Mesendoderm (in vitro differentiated cells): Measurements from ENCODE around the gene TMC3.
A peak's percentile ranks its signal among the peaks of the same experiment; 100 is the strongest.
"Not testable (repeated sequence)": the region's sequence is repeated elsewhere in the genome, so short reads cannot be mapped to it uniquely, and the experiment has no call there.

ENCODE experiments used
- DNase-seq: peaks from one replicate; pipeline ENCODE4 v3.0.0; 2013
- H2AK5ac ChIP-seq: 2 replicates; pipeline ENCODE4 v1.6.1; 2013; ENCODE audit warnings: low read length, inconsistent platforms
- H2BK120ac ChIP-seq: 2 replicates; pipeline ENCODE4 v1.6.1; 2013; ENCODE audit warnings: low read depth, mild to moderate bottlenecking, low read length, moderate library complexity, mixed read lengths
- H2BK15ac ChIP-seq: replicated peaks from 2 replicates; pipeline ENCODE4 v1.6.1; 2013; ENCODE audit warnings: low read depth, mild to moderate bottlenecking, moderate library complexity
- H2BK5ac ChIP-seq: 2 replicates; pipeline ENCODE4 v1.6.1; 2013; ENCODE audit warnings: low read length, inconsistent platforms
- H3K18ac ChIP-seq: 2 replicates; pipeline ENCODE4 v1.6.1; 2013; ENCODE audit warnings: mild to moderate bottlenecking, low read length, mixed read lengths
- H3K23ac ChIP-seq: one replicate; pipeline ENCODE4 v1.6.1; 2013; ENCODE audit warnings: low read length
- H3K27ac ChIP-seq: 2 replicates; pipeline ENCODE4 v1.5.1; 2013; ENCODE audit warnings: low read depth, mild to moderate bottlenecking, inconsistent platforms, low read length, moderate library complexity
- H3K27me3 ChIP-seq: 2 replicates; pipeline ENCODE4 v1.6.1; 2013; ENCODE audit warnings: low read length, control low read depth, mild to moderate bottlenecking, inconsistent platforms; ENCODE audit not compliant: insufficient read depth, poor library complexity
- H3K36me3 ChIP-seq: 2 replicates; pipeline ENCODE4 v1.6.1; 2013; ENCODE audit warnings: low read length, inconsistent platforms; ENCODE audit not compliant: control insufficient read depth, insufficient read depth
- H3K4ac ChIP-seq: one replicate; pipeline ENCODE4 v1.6.1; 2013; ENCODE audit warnings: low read depth, mild to moderate bottlenecking, low read length, moderate library complexity
- H3K4me1 ChIP-seq: 2 replicates; pipeline ENCODE4 v1.6.1; 2013; ENCODE audit warnings: low read depth, low read length, inconsistent platforms; ENCODE audit not compliant: control insufficient read depth
- H3K4me2 ChIP-seq: 2 replicates; pipeline ENCODE4 v1.6.1; 2013; ENCODE audit warnings: low read length
- H3K4me3 ChIP-seq: 2 replicates; pipeline ENCODE4 v1.5.1; 2013; ENCODE audit warnings: mild to moderate bottlenecking, low read length
- H3K56ac ChIP-seq: one replicate; pipeline ENCODE4 v1.6.1; 2013; ENCODE audit warnings: low read length
- H3K79me1 ChIP-seq: 2 replicates; pipeline ENCODE4 v1.6.1; 2013; ENCODE audit warnings: low read length, inconsistent platforms
- H3K79me2 ChIP-seq: 2 replicates; pipeline ENCODE4 v1.6.1; 2013; ENCODE audit warnings: mild to moderate bottlenecking, low read length; ENCODE audit not compliant: control insufficient read depth, insufficient read depth
- H3K9ac ChIP-seq: 2 replicates; pipeline ENCODE4 v1.6.1; 2013; ENCODE audit warnings: low read length, inconsistent platforms
- H4K5ac ChIP-seq: one replicate; pipeline ENCODE4 v1.6.1; 2013; ENCODE audit warnings: low read length
- H4K8ac ChIP-seq: one replicate; pipeline ENCODE4 v1.6.1; 2013; ENCODE audit warnings: low read depth, mild to moderate bottlenecking, control low read depth, low read length, moderate library complexity
- WGBS: extraction: QIAGEN DNeasy Blood & Tissue Kit; methylation state at CpG from one replicate; pipeline ENCODE4 v1.1.7; 2013; ENCODE audit warnings: low lambda C conversion rate, missing lambda C conversion rate; ENCODE audit not compliant: insufficient coverage; ENCODE audit errors: extremely low coverage; 5-methylcytosine and 5-hydroxymethylcytosine counted together

TMC3 gene

GRCh38 chr15:81356252-81356651, 17.8 kb downstream of the TMC3 start:
- no peak for DNase-seq
- Histone ChIP-seq H3K27me3 (no peaks in the 10 kb centered on the region), H2BK5ac (no peak overlapping the region), H3K18ac (no peak overlapping the region), H3K27ac (no peak overlapping the region), H3K36me3 (no peaks in the 10 kb centered on the region), H4K5ac (no peak overlapping the region), H3K4me3 (no peak overlapping the region), H3K4me2 (no peak overlapping the region), H2BK15ac (no peak overlapping the region), H3K79me1 (no peaks in the 10 kb centered on the region), H3K56ac (no peak overlapping the region), H3K4me1 (no peaks in the 10 kb centered on the region), H2BK120ac (no peak overlapping the region), H3K23ac (peak overlapping the region; percentile 24), H3K4ac (no peak overlapping the region), H3K9ac (no peak overlapping the region), H3K79me2 (no peaks in the 10 kb centered on the region), H2AK5ac (no peak overlapping the region), H4K8ac (no peak overlapping the region)
- WGBS: no CpG with 5 or more reads among the region's 5 CpGs

- no peak overlapping the region for H3K4me3 ChIP-seq
- no peak overlapping the region for H2BK15ac ChIP-seq
- no peak overlapping the region for H2BK120ac ChIP-seq
- no peak overlapping the region for H3K18ac ChIP-seq
- no peaks in the 10 kb centered on the region for H3K36me3 ChIP-seq
- DNase-seq: no peak
- no peak overlapping the region for H3K27ac ChIP-seq
- no peak overlapping the region for H3K56ac ChIP-seq
- no peak overlapping the region for H3K23ac ChIP-seq
- H3K4ac ChIP-seq: no peak overlapping the region
- H3K79me2 ChIP-seq: no peaks in the 10 kb centered on the region
- no peak overlapping the region for H4K8ac ChIP-seq
- H3K4me2 ChIP-seq: no peak overlapping the region
- H3K79me1 ChIP-seq: no peaks in the 10 kb centered on the region
- no peak overlapping the region for H4K5ac ChIP-seq
- no peak overlapping the region for H2AK5ac ChIP-seq
- no peak overlapping the region for H3K9ac ChIP-seq
- no CpG with 5 or more reads among the region's 5 CpGs for WGBS
- no peaks in the 10 kb centered on the region for H3K4me1 ChIP-seq
- H2BK5ac ChIP-seq: no peak overlapping the region
- no peaks in the 10 kb centered on the region for H3K27me3 ChIP-seq
Observed at GRCh38 chr15:81351651-81352050, 22.4 kb downstream of the TMC3 start.

GRCh38 chr15:81349271-81349670, 24.7 kb downstream of the TMC3 start:
- no peak overlapping the region for H3K4me2 ChIP-seq
- H3K23ac ChIP-seq: no peak overlapping the region
- no peaks in the 10 kb centered on the region for H3K36me3 ChIP-seq
- no peak overlapping the region for H3K56ac ChIP-seq
- no peak overlapping the region for H3K9ac ChIP-seq
- DNase-seq: no peak
- H3K27ac ChIP-seq: no peak overlapping the region
- no peak overlapping the region for H3K18ac ChIP-seq
- no peak overlapping the region for H4K8ac ChIP-seq
- no peak overlapping the region for H2BK120ac ChIP-seq
- no peak overlapping the region for H3K4ac ChIP-seq
- H3K4me3 ChIP-seq: no peak overlapping the region
- no peak overlapping the region for H4K5ac ChIP-seq
- no peak overlapping the region for H2BK15ac ChIP-seq
- no peaks in the 10 kb centered on the region for H3K27me3 ChIP-seq
- no peaks in the 10 kb centered on the region for H3K4me1 ChIP-seq
- no peak overlapping the region for H2AK5ac ChIP-seq
- no peak overlapping the region for H2BK5ac ChIP-seq
- no peaks in the 10 kb centered on the region for H3K79me2 ChIP-seq
- H3K79me1 ChIP-seq: no peaks in the 10 kb centered on the region
- WGBS: no CpG with 5 or more reads among the region's 3 CpGs

GRCh38 chr15:81348691-81349090, 25.3 kb downstream of the TMC3 start:
- not testable (repeated sequence) for H4K8ac ChIP-seq, H2BK5ac ChIP-seq, H2AK5ac ChIP-seq, H3K23ac ChIP-seq, H2BK120ac ChIP-seq, H3K79me2 ChIP-seq, H3K56ac ChIP-seq, H3K4me3 ChIP-seq, H3K4me1 ChIP-seq, H4K5ac ChIP-seq, DNase-seq, H3K4me2 ChIP-seq, H2BK15ac ChIP-seq, H3K79me1 ChIP-seq, H3K4ac ChIP-seq, H3K18ac ChIP-seq, H3K36me3 ChIP-seq, H3K27ac ChIP-seq, H3K9ac ChIP-seq, H3K27me3 ChIP-seq
- WGBS: no CpG with 5 or more reads among the region's 11 CpGs

GRCh38 chr15:81347910-81348309, 26.1 kb downstream of the TMC3 start:
- no peak overlapping the region for H3K18ac ChIP-seq
- H2BK120ac ChIP-seq: no peak overlapping the region
- H3K23ac ChIP-seq: no peak overlapping the region
- no CpG with 5 or more reads among the region's 4 CpGs for WGBS
- no peak overlapping the region for H3K4me2 ChIP-seq
- no peaks in the 10 kb centered on the region for H3K79me1 ChIP-seq
- no peak for DNase-seq
- H4K5ac ChIP-seq: no peak overlapping the region
- no peaks in the 10 kb centered on the region for H3K27me3 ChIP-seq
- H3K9ac ChIP-seq: no peak overlapping the region
- no peaks in the 10 kb centered on the region for H3K36me3 ChIP-seq
- no peak overlapping the region for H3K27ac ChIP-seq
- no peak overlapping the region for H3K4me3 ChIP-seq
- H2BK5ac ChIP-seq: no peak overlapping the region
- H2AK5ac ChIP-seq: no peak overlapping the region
- no peak overlapping the region for H3K4ac ChIP-seq
- H3K4me1 ChIP-seq: no peaks in the 10 kb centered on the region
- H4K8ac ChIP-seq: no peak overlapping the region
- H3K56ac ChIP-seq: no peak overlapping the region
- no peaks in the 10 kb centered on the region for H3K79me2 ChIP-seq
- H2BK15ac ChIP-seq: no peak overlapping the region

- no CpG with 5 or more reads among the region's 2 CpGs for WGBS
- Histone ChIP-seq H3K36me3 (no peaks in the 10 kb centered on the region), H2AK5ac (no peak overlapping the region)
Observed at GRCh38 chr15:81346611-81347010, 27.4 kb downstream of the TMC3 start.

More at GRCh38 chr15:81346611-81347010, 27.4 kb downstream of the TMC3 start:
- no peak overlapping the region for H4K8ac ChIP-seq
- H3K79me2 ChIP-seq: no peaks in the 10 kb centered on the region
- no peak overlapping the region for H3K4me3 ChIP-seq
- H3K79me1 ChIP-seq: no peaks in the 10 kb centered on the region
- H3K4ac ChIP-seq: no peak overlapping the region
- H3K27me3 ChIP-seq: no peaks in the 10 kb centered on the region
- no peak overlapping the region for H3K4me2 ChIP-seq
- H4K5ac ChIP-seq: no peak overlapping the region
- no peak overlapping the region for H3K23ac ChIP-seq
- no peak overlapping the region for H3K9ac ChIP-seq
- no peak overlapping the region for H2BK5ac ChIP-seq
- no peak overlapping the region for H2BK120ac ChIP-seq
- no peak overlapping the region for H2BK15ac ChIP-seq
- no peaks in the 10 kb centered on the region for H3K4me1 ChIP-seq
- DNase-seq: no peak
- no peak overlapping the region for H3K18ac ChIP-seq
- H3K27ac ChIP-seq: no peak overlapping the region
- no peak overlapping the region for H3K56ac ChIP-seq
